ENCODE data around the gene L3HYPDH.

GRCh38 chr14:59424341-59425071 is 59.7 kb downstream of the L3HYPDH start:
- TF ChIP-seq POLR2AphosphoS5 (IDR thresholded peaks at IDR 0.05) (no peak), POLR2A (IDR thresholded peaks at IDR 0.05) (no peak)
